ENCODE measurements around the gene GNAQ. TPM values are rescaled to one million over a fixed set of nuclear protein-coding genes. Genes with fewer than 3 reads are reported as not detected.

GNAQ gene
- total RNA-seq, 1 experiment from 2014 or later: 28.7 TPM

DNA sequence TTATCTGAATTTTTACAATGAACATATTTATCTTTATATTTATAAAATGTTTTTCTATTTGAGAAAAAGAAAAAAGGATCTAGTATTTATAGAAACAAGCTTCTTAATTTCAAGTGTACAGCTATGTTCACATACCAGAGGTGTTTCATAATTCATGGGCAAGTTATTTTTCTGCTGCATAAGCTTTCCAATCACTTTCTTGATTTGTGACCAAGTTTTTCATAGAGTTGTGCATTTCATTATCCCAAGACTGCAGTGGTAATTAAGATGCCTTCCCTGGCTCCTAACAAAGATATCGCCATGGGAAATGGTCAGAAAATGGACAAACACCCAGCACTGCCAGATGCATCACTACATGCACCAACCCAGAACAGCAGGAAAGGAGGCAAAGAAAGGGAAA lies 124.6 kb downstream of the GNAQ start:
- DNase-seq (ENCODE audit: low read depth, low spot score) (no peak), ATAC-seq (no peak)
- RAD21 ChIA-PET (ENCODE audit: low non-redundant PET in 1 of 2, low total read pairs in 2 of 2, uncharacterized antibody in 2 of 2, unreplicated experiment in 2 of 2): no interaction called here
- Histone ChIP-seq H3K36me3 (ENCODE audit: control insufficient read depth in 1 of 2, insufficient read depth in 2 of 2, low read length in 2 of 2) (no peaks in the 10 kb centered on the region), H3K4me3 (replicated peaks in 1 of 2; ENCODE audit: low read depth in 1 of 2, low read length in 2 of 2) (no peak overlapping the region), H3K9me3 (ENCODE audit: control insufficient read depth in 1 of 2, insufficient read depth in 1 of 2, low read depth in 1 of 2, low read length in 2 of 2) (no peaks in the 10 kb centered on the region), H3K27ac (ENCODE audit: low read depth, low read length) (no peak overlapping the region), H3K4me2 (ENCODE audit: low read length) (no peak overlapping the region), H3K27me3 (ENCODE audit: insufficient read depth, low read length) (no peaks in the 10 kb centered on the region), H3K9me2 (ENCODE audit: insufficient read depth) (no peaks in the 10 kb centered on the region), H2AFZ (ENCODE audit: low read depth, low read length, poor library complexity, severe bottlenecking) (no peak overlapping the region), H3K9ac (ENCODE audit: low read length) (no peak overlapping the region), H3K79me2 (ENCODE audit: insufficient read depth, low read length) (no peaks in the 10 kb centered on the region), H3K4me1 (ENCODE audit: control insufficient read depth in 1 of 2, insufficient read depth in 2 of 2, low read length in 2 of 2) (peaks cover 5 to 22% of the 10 kb centered on the region in 2 experiments; a peak in 3 of 4 replicates), H4K20me1 (ENCODE audit: insufficient read depth) (no peaks in the 10 kb centered on the region)
- POLR2A ChIA-PET: no interaction called here
- no peak for TF ChIP-seq JUND (IDR thresholded peaks at IDR 0.05)
- no peak for TF ChIP-seq SIN3A (IDR thresholded peaks at IDR 0.05; ENCODE audit: low read depth)
- TF ChIP-seq SRF (IDR thresholded peaks at IDR 0.05; ENCODE audit: low read depth): no peak
- no peak for TF ChIP-seq CTCF (IDR thresholded peaks at IDR 0.05 in 2 of 3, conservative IDR thresholded peaks at IDR 0.05 in 1 of 3; ENCODE audit: borderline replicate concordance in 1 of 3, insufficient read depth in 1 of 3, low read depth in 2 of 3, low read length in 2 of 3)
- TF ChIP-seq POLR2AphosphoS5 (IDR thresholded peaks at IDR 0.05; ENCODE audit: low read depth, low read length): no peak
- TF ChIP-seq EZH2phosphoT487 (IDR thresholded peaks at IDR 0.05; ENCODE audit: borderline replicate concordance): no peak
- TF ChIP-seq, protein P1, sequence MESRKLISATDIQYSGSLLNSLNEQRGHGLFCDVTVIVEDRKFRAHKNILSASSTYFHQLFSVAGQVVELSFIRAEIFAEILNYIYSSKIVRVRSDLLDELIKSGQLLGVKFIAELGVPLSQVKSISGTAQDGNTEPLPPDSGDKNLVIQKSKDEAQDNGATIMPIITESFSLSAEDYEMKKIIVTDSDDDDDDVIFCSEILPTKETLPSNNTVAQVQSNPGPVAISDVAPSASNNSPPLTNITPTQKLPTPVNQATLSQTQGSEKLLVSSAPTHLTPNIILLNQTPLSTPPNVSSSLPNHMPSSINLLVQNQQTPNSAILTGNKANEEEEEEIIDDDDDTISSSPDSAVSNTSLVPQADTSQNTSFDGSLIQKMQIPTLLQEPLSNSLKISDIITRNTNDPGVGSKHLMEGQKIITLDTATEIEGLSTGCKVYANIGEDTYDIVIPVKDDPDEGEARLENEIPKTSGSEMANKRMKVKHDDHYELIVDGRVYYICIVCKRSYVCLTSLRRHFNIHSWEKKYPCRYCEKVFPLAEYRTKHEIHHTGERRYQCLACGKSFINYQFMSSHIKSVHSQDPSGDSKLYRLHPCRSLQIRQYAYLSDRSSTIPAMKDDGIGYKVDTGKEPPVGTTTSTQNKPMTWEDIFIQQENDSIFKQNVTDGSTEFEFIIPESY (IDR thresholded peaks at IDR 0.05; ENCODE audit: extremely low read depth, insufficient replicate concordance, low read length): no peak
- TF ChIP-seq TCF7L2 (IDR thresholded peaks at IDR 0.05; ENCODE audit: borderline replicate concordance, extremely low read depth, insufficient read depth, insufficient read length): no peak
- TF ChIP-seq, protein P2, sequence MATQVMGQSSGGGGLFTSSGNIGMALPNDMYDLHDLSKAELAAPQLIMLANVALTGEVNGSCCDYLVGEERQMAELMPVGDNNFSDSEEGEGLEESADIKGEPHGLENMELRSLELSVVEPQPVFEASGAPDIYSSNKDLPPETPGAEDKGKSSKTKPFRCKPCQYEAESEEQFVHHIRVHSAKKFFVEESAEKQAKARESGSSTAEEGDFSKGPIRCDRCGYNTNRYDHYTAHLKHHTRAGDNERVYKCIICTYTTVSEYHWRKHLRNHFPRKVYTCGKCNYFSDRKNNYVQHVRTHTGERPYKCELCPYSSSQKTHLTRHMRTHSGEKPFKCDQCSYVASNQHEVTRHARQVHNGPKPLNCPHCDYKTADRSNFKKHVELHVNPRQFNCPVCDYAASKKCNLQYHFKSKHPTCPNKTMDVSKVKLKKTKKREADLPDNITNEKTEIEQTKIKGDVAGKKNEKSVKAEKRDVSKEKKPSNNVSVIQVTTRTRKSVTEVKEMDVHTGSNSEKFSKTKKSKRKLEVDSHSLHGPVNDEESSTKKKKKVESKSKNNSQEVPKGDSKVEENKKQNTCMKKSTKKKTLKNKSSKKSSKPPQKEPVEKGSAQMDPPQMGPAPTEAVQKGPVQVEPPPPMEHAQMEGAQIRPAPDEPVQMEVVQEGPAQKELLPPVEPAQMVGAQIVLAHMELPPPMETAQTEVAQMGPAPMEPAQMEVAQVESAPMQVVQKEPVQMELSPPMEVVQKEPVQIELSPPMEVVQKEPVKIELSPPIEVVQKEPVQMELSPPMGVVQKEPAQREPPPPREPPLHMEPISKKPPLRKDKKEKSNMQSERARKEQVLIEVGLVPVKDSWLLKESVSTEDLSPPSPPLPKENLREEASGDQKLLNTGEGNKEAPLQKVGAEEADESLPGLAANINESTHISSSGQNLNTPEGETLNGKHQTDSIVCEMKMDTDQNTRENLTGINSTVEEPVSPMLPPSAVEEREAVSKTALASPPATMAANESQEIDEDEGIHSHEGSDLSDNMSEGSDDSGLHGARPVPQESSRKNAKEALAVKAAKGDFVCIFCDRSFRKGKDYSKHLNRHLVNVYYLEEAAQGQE (IDR thresholded peaks at IDR 0.05; ENCODE audit: low read depth): no peak
- no peak for TF ChIP-seq RAD21 (IDR thresholded peaks at IDR 0.05; ENCODE audit: low read depth)
- no peak for TF ChIP-seq ZFX (IDR thresholded peaks at IDR 0.05)
- no peak for TF ChIP-seq CEBPB (IDR thresholded peaks at IDR 0.05; ENCODE audit: low read depth)
- no peak for TF ChIP-seq SP1 (IDR thresholded peaks at IDR 0.05; ENCODE audit: low read depth)
- intact Hi-C loops (cut with micrococcal nuclease): no loop called here
- no TSS peak for BruUV-seq (replicated peaks)
- CTCF ChIA-PET: no interaction called here
